ENCODE results near the gene CCDC57.

Gene CCDC57

DNA sequence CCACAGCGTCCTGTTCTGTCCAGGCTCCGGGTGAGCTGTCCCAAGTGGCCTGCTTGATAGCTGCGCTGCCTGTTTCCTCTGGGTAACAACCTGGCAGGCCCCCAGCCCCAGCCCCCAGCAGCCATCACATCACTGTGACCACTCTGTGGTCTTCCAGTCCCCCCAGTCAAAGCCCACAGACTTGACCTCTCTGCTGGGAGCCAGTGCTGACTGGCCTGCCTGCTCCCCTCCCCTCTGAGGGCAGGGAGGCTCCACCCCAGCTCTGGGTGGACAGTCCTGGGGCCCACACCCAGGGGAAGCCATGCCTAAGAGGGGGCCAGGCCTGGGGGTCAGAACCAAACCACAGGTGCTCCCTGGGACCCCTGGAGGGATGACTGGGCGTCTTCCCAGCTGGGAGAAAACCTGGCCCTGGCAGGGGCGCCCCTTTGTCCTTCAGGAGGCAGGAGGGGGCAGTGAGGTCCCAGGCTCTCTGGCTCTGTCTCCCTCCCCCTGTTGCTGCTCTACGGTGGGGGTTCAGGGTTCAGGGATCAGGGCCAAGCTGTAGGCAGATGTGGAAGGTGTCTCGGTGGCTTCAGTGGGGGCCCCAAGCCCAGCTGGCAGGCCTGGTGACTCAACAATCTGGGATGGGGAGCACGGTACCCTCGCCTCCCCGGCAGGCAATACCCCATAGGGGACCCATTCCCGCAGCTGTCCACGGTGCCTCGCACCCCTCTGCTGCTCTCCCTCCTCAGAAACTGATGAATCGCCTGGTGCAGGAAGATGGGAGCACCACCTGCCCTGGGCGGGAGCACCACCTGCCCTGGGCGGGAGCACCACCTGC, 14.4 kb upstream of the CCDC57 start:
- Histone ChIP-seq H3K9me3 (ENCODE audit: control insufficient read depth, insufficient read depth, low read length) (no peaks in the 10 kb centered on the region), H3K4me1 (ENCODE audit: insufficient read depth, low read length) (no peaks in the 10 kb centered on the region; the same call in 1 of the 2 replicates), H3K9ac (ENCODE audit: low read depth, low read length) (no peak overlapping the region), H3K36me3 (ENCODE audit: insufficient read depth, low read length) (no peaks in the 10 kb centered on the region)

DNA sequence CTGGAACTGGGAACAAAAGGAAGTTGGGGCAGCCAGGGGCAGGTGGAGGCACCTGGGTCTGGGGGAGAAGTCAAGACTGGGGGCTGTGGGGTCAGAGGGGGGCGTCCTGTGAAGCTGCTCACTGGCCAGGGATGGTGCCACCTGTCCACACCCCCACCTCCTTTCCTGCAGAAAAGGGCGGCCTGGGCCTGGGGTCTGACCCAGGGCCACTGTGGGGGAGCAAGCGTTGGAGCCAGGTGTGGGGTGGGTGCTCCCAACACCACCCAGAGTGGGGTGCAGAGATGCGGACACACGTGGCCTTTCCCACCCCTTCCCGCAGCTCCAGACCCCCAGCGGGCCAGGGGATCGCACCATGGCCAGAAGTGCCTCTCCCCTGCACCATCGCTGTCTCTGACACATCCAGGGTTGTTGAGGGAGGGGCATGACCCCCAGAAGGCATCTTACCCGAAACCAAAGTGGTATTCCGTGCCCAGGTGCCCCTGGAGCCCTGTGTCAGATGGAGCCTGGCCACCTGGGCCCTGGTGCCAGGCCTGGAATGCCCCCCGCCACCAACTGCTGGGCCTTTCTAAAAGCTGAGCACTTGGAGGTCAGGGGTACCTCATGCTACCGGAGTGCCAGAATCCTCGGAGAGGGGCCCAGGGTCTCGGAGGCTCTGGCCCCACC, 13.6 kb upstream of the CCDC57 start:
- no peaks in the 10 kb centered on the region for H3K36me3 ChIP-seq (ENCODE audit: insufficient read depth, low read length)
- H3K9ac ChIP-seq (ENCODE audit: low read depth, low read length) = no peak overlapping the region
- no peaks in the 10 kb centered on the region; the same call in 1 of the 2 replicates for H3K4me1 ChIP-seq (ENCODE audit: insufficient read depth, low read length)
- H3K9me3 ChIP-seq (ENCODE audit: control insufficient read depth, insufficient read depth, low read length) = no peaks in the 10 kb centered on the region

DNA sequence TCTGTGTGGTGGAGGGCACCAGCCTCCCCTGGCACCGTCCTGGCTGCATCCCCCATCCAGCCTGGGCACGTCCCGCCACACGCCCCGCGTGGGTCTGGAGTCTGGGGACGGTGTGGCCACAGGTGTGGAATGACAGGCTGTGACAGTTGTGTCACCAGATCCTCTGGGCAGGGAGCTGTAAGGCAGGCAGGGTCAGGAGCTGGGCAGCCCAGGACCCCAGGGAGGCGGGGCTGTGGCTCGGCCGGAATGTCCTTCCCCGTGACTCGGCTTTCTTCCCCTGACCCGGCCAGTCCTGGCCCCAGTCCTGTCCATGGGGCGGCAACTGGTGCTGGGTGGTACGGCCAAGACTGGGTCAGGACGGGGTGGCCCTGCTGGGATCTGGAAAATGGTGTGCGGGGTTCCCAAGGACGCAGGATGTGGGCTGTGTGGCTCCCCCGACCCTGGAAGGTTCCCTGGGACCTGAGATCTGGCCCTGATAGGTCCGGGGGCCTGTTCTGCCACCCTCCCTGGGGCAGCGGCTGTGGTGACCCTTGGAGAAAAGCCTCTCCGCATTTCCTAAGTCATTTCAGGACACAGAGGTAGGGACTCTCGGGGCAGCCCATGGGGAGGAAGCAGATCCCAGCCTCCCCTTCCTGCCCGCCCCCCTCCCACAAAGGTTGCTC, 12.9 kb upstream of the CCDC57 start:
- no peaks in the 10 kb centered on the region for H3K36me3 ChIP-seq (ENCODE audit: insufficient read depth, low read length)
- H3K4me1 ChIP-seq (ENCODE audit: insufficient read depth, low read length) = no peaks in the 10 kb centered on the region; the same call in 1 of the 2 replicates
- no peak overlapping the region for H3K9ac ChIP-seq (ENCODE audit: low read depth, low read length)
- no peaks in the 10 kb centered on the region for H3K9me3 ChIP-seq (ENCODE audit: control insufficient read depth, insufficient read depth, low read length)

DNA sequence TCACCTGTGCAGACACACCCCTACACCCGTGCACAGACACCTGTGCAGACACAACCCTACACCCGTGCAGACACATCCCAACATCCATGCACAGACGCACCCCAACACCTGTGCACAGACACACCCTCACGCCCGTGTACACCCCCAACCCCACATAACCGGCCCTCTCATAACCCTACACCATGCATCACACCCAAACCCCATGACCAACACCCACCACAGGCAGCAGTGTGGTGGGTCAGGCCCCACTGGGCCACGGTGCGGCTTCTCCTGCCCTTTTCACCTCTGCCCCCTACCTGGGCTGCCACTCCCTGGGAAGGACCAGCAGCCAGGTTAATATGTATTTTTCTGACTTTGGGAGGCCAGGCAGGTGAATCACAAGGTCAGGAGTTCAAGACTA, 12.0 kb upstream of the CCDC57 start:
- Histone ChIP-seq H3K4me1 (ENCODE audit: insufficient read depth, low read length) (no peaks in the 10 kb centered on the region; the same call in 1 of the 2 replicates), H3K36me3 (ENCODE audit: insufficient read depth, low read length) (no peaks in the 10 kb centered on the region), H3K9ac (ENCODE audit: low read depth, low read length) (no peak overlapping the region), H3K9me3 (ENCODE audit: control insufficient read depth, insufficient read depth, low read length) (no peaks in the 10 kb centered on the region)

DNA sequence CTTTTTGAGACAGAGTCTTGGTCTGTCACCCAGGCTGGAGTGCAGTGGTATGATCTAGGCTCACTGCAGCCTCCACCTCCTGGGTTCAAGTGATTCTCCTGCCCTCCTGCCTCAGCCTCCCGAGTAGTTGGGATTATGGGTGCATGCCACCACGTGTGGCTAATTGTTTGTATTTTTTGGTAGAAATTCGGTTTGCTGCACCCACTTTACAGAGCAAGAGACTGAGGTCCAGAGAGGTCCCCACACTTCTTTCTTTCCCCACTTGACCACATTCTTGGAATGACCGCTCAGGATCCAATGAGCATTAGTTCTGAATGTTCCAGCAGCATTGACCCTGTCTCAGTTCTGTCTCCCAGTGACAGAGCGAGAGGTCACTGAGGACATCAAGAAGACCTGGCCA, 10.9 kb upstream of the CCDC57 start:
- no peaks in the 10 kb centered on the region; the same call in 1 of the 2 replicates for H3K4me1 ChIP-seq (ENCODE audit: insufficient read depth, low read length)
- no peaks in the 10 kb centered on the region for H3K9me3 ChIP-seq (ENCODE audit: control insufficient read depth, insufficient read depth, low read length)
- no peaks in the 10 kb centered on the region for H3K36me3 ChIP-seq (ENCODE audit: insufficient read depth, low read length)
- H3K9ac ChIP-seq (ENCODE audit: low read depth, low read length) = no peak overlapping the region

DNA sequence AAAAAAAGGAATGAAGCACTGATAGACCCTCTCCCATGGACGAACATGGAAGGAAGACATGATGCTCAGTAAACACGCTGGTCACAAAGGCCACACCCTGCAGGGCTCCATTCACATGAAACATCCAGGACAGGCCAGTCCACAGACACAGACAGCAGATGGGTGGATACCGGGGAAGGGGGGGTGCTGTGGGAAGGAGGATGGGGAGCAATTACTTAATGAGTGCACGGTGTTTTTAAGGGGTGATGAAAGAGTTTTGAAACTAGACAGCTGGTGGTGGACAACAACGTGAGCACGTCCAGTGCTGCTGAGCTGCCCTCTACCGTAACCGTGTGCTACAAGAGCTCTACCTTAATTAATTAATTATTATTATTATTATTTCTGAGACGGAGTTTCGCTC, 10.2 kb upstream of the CCDC57 start:
- Histone ChIP-seq H3K4me1 (ENCODE audit: insufficient read depth, low read length) (no peaks in the 10 kb centered on the region; the same call in 1 of the 2 replicates), H3K9ac (ENCODE audit: low read depth, low read length) (no peak overlapping the region), H3K36me3 (ENCODE audit: insufficient read depth, low read length) (no peaks in the 10 kb centered on the region), H3K9me3 (ENCODE audit: control insufficient read depth, insufficient read depth, low read length) (no peaks in the 10 kb centered on the region)

DNA sequence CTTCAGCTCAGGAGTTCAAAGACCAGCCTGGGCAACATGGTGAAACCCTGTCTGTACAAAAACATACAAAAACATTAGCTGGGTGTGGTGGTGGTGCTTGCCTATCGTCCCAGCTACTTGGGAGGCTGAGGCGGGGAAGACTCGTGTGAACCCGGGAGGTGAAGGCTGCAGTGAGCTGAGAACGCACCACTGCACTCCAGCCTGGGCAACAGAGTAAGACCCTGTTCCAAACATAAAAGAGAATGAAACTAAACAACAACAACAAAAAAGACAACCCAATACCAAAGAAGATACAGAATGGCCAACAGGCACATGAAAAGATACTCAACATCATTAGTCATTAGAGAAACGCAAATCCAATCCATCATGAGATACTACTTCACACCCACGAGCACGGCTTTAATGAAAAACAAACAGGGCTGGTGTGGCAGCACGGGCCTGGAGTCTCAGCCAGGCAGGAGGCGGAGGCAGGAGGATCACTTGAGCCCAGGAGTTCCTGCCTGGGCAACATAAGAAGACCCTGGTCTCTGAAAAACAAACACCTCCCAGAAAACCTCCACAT, 8.8 kb upstream of the CCDC57 start:
- H3K36me3 ChIP-seq (ENCODE audit: insufficient read depth, low read length) = no peaks in the 10 kb centered on the region
- no peaks in the 10 kb centered on the region for H3K9me3 ChIP-seq (ENCODE audit: control insufficient read depth, insufficient read depth, low read length)
- H3K9ac ChIP-seq (ENCODE audit: low read depth, low read length) = no peak overlapping the region
- H3K4me1 ChIP-seq (ENCODE audit: insufficient read depth, low read length) = peaks cover 7% of the 10 kb centered on the region; the same call in 1 of the 2 replicates

DNA sequence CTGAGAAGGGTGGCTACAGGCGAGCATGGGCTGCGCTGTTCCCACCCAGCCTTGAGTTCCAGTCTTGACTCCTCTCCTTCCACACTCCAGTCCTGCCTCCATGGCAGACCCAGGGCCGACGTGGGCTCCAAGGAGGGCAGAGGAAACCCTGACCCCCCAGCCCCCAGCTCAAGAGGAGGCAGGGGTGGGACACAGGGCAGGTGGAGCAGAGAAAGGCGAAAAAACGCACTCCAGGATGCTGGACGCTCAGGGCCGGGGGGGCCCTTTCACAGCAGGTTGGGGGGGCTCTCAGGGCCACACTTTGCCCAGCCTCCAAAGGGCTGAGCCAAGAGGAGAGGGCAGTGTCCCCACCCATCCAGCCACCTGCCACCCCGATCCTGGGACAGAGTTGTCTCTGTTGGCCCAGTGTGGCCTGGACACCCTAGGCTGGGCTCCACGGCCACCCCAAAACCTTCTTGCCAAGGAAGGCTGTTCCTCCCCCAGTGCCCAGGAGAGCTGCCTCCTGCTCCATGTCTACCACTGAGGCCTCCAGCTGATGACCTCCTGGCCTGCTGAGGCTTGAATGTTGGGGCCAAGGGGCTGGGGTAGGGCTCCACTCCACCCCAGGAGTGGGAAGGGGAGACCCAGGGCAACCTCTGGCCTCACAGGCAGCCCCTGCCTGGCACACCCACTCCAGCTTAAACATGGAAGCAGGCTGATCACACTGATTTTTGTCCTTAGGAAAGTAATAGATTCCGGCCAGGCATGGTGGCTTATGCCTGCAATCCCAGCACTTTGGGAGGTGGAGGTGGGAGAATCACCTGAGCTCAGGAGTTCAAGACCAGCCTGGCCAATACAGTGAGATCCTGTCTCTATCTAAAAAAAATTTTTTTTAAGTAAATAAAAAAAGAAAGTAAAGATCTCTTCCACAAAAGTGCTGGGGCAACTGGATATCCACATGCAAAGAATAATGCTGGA, 7.4 kb upstream of the CCDC57 start:
- Histone ChIP-seq H3K9me3 (ENCODE audit: control insufficient read depth, insufficient read depth, low read length) (no peaks in the 10 kb centered on the region; the same call in 1 of the 2 replicates), H3K9ac (ENCODE audit: low read depth, low read length) (no peak overlapping the region), H3K36me3 (ENCODE audit: insufficient read depth, low read length) (no peaks in the 10 kb centered on the region), H3K4me1 (ENCODE audit: insufficient read depth, low read length) (peaks cover 7% of the 10 kb centered on the region; the same call in 1 of the 2 replicates)

DNA sequence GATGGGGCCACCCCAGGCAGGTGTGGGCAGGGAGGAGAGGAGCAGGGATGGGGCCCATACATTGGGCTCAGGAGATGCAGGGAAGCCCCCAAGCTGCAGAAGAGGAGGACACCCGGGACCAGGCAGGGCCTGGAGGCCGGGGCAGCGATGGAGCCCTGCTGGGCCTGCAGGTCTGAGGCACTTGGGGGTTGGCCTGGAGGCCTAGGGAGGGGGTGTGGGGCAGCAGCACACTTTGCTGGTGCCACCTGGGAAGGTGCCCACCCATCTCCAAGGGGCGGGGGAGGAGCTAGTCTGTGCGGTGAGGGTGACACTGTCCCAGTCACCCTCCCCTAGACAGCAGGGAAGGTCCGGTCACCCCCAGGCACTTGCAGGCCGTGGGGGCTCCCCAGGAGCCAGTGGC, 6.4 kb upstream of the CCDC57 start:
- H3K4me1 ChIP-seq (ENCODE audit: insufficient read depth, low read length) = peaks cover 7% of the 10 kb centered on the region; the same call in 1 of the 2 replicates
- no peaks in the 10 kb centered on the region; the same call in 1 of the 2 replicates for H3K9me3 ChIP-seq (ENCODE audit: control insufficient read depth, insufficient read depth, low read length)
- no peaks in the 10 kb centered on the region for H3K36me3 ChIP-seq (ENCODE audit: insufficient read depth, low read length)
- H3K9ac ChIP-seq (ENCODE audit: low read depth, low read length) = no peak overlapping the region

DNA sequence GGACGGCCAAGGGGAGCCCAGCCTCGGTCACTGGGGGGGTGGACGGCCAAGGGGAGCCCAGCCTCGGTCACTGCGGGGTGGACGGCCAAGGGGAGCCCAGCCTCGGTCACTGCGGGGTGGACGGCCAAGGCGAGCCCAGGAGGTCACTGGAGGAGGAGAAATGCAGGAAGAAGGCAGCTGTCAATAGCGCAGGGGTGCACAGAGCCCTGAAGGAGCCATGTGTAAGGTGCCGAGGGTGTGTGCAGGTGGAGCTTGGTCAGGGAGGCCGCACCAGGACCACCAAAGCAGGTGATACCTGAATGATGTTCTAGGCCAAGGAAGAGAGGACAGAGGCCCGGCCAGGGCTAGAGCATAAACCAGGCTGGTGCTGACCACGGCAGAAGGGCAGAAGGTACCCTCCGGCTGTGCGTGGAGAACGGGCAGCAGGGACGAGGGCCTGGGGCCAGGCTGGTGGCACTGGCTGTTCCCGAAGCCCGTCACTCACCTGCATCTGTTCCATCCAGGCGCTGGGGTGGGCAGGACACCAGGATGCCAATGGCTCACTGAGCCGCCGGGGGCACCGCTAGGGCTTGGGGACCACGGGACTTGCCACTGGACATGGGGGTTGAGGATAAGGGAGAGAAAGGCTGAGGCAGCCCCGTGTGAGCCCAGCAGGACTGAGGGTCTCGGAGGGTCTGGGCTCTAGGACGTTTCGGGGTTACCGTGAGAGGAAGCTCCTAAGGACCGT, 5.9 kb upstream of the CCDC57 start:
- Histone ChIP-seq H3K36me3 (ENCODE audit: insufficient read depth, low read length) (no peaks in the 10 kb centered on the region), H3K4me1 (ENCODE audit: insufficient read depth, low read length) (peaks cover 7% of the 10 kb centered on the region; the same call in 1 of the 2 replicates), H3K9ac (ENCODE audit: low read depth, low read length) (no peak overlapping the region), H3K9me3 (ENCODE audit: control insufficient read depth, insufficient read depth, low read length) (no peaks in the 10 kb centered on the region; the same call in 1 of the 2 replicates)

DNA sequence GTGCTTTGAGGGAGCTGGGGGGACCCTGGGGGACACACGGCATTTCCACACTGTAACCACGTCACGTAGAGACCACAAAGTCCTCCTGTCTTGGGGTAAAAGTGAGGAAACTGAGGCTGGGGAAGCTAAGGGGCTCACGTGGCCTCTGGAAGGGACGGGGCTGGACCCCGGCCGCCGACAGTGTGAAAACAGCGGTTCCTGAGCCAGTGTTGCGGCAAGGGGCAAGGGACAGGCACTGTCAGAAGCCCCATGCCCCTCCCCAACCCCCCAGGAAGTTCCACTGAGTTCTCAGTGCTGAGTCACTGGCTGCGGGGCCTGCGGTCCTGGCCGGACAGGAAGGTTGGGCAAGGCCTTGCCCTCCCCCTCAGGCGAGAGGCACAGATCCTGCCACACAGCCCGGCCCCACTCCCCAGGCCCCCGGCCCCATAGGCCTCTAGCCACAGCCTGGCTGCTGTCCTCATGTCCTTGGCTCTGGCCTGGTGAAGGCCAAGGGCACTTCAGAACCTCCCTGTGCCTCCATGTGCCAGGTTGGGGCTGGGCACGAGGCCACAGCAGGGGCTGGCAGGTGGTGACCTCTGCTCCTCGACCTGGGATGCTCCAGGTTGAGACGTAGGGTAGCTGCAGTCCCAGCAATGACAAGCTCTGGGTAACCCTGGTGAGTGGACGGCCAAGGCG, 5.0 kb upstream of the CCDC57 start:
- Histone ChIP-seq H3K9ac (ENCODE audit: low read depth, low read length) (peak overlapping the region; percentile 17; the same call in 1 of the 2 replicates), H3K4me1 (ENCODE audit: insufficient read depth, low read length) (peaks cover 7% of the 10 kb centered on the region; the same call in 1 of the 2 replicates), H3K9me3 (ENCODE audit: control insufficient read depth, insufficient read depth, low read length) (no peaks in the 10 kb centered on the region; the same call in 1 of the 2 replicates), H3K36me3 (ENCODE audit: insufficient read depth, low read length) (no peaks in the 10 kb centered on the region)

DNA sequence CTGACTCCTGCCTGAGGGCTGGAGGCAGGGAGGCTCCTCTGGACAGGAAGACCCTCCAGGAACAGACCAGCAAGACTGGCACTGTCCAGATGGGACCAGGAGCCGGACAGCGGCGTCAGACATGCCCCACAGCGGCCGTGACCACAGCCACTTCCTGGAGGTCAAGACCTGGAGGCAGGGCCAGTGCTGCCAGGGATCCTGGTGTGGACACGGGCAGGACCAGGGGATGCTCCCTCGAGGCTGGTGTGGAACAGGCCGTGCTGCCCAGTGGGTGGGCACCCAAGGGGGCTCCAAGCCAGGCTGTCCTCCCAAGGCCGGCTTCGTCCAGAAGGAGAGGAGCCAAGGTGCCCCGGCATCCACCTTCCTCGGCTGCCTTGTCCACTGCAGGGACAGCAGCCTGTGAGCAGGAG, 4.5 kb upstream of the CCDC57 start:
- H3K9me3 ChIP-seq (ENCODE audit: control insufficient read depth, insufficient read depth, low read length) = no peaks in the 10 kb centered on the region; the same call in 1 of the 2 replicates
- peaks cover 7% of the 10 kb centered on the region; the same call in 1 of the 2 replicates for H3K4me1 ChIP-seq (ENCODE audit: insufficient read depth, low read length)
- no peaks in the 10 kb centered on the region for H3K36me3 ChIP-seq (ENCODE audit: insufficient read depth, low read length)
- H3K9ac ChIP-seq (ENCODE audit: low read depth, low read length) = peak overlapping the region; percentile 17; the same call in 1 of the 2 replicates
